Gastrocnemius medialis (tissue), 4 donors: ENCODE results near the gene PPRC1. TPM values are rescaled to one million over a fixed set of nuclear protein-coding genes. Genes with fewer than 3 reads are reported as not detected.

ENCODE experiments used
- ATAC-seq, 2 donors: fragments of 150-250 bp; one replicate each; pipeline ENCODE4 v1.9.1; 2016
- DNase-seq, 2 donors: peaks; one replicate each; pipeline ENCODE4 v3.0.0-alpha.2; 2019
- H3K27ac ChIP-seq, 4 donors: fragments of 200-600 bp; sonication (generic); 1 replicate in 1 of 4; 2 replicates in 3 of 4; pipeline ENCODE4 v1.5.1; 2016 to 2018; ENCODE audit warnings: mild to moderate bottlenecking in 2 of 4, moderate library complexity in 1 of 4
- H3K27me3 ChIP-seq, 3 donors: fragments of 200-600 bp; sonication (generic) in 2 of 3; 1 replicate in 1 of 3; 2 replicates in 2 of 3; pipeline versions ENCODE4 v1.5.1 to v1.6.0; 2016 to 2019; ENCODE audit warnings: mild to moderate bottlenecking in 1 of 3, moderate library complexity in 1 of 3
- H3K36me3 ChIP-seq, 2 donors: fragments of 200-600 bp; sonication (generic) in 1 of 2; one replicate each; pipeline ENCODE4 v1.5.1; 2017 to 2018
- H3K4me1 ChIP-seq, 2 donors: fragments of 200-600 bp; sonication (generic) in 1 of 2; one replicate each; pipeline ENCODE4 v1.5.1; 2016 to 2017; ENCODE audit warnings: mild to moderate bottlenecking in 2 of 2
- H3K4me3 ChIP-seq, 4 donors: fragments of 200-600 bp; sonication (generic) in 3 of 4; 1 replicate in 1 of 4; 2 replicates in 3 of 4; pipeline ENCODE4 v1.5.1; 2016 to 2019; ENCODE audit warnings: mild to moderate bottlenecking in 2 of 4
- H3K9me3 ChIP-seq, 3 donors: fragments of 200-600 bp; sonication (generic) in 2 of 3; 1 replicate in 1 of 3; 2 replicates in 2 of 3; pipeline ENCODE4 v1.5.1; 2016 to 2019
- POLR2A ChIP-seq, 2 donors: fragments of 450-650 bp; IDR thresholded peaks; one replicate each; pipeline ENCODE4 v1.6.1; 2017; ENCODE audit warnings: antibody characterized with exemption in 2 of 2, mild to moderate bottlenecking in 2 of 2, moderate library complexity in 2 of 2
- in situ Hi-C, 4 donors: fragments of 200-750 bp; cut with MboI; loops; one replicate each; pipeline versions ENCODE4 v1.15.0 to v1.8.0; 2017; ENCODE audit warnings: low sequenced_read_pairs in 4 of 4
- intact Hi-C: fragments of 100-400 bp; cut with DNase I; formaldehyde crosslinking; loops from one replicate; pipeline ENCODE4 v1.15.1; 2023; ENCODE audit warnings: low total_unique reads
- total RNA-seq, 4 donors: library from RNA; depleted of rRNA; stranded (reverse); fragments of >200 nt; gene quantifications; one replicate each; pipeline versions ENCODE4 v1.1.0 to v1.2.3, GENCODE V29; 2016
- TF ChIP-seq, protein P1 (sequence below), 5 experiments: fragments of 450-650 bp in 3 of 5; fragments of 200-600 bp in 2 of 5; sonication (generic) in 2 of 5; IDR thresholded peaks in 4 of 5; conservative IDR thresholded peaks in 1 of 5; 1 replicate in 4 of 5; 2 replicates in 1 of 5; pipeline ENCODE4 v1.5.1; 2016 to 2019; ENCODE audit warnings: antibody characterized with exemption in 5 of 5, mild to moderate bottlenecking in 3 of 5, moderate library complexity in 3 of 5

PPRC1 gene
- total RNA-seq, 4 donors from 2014 or later, result 13.3 to 26.5 (median 17.1) TPM

DNA sequence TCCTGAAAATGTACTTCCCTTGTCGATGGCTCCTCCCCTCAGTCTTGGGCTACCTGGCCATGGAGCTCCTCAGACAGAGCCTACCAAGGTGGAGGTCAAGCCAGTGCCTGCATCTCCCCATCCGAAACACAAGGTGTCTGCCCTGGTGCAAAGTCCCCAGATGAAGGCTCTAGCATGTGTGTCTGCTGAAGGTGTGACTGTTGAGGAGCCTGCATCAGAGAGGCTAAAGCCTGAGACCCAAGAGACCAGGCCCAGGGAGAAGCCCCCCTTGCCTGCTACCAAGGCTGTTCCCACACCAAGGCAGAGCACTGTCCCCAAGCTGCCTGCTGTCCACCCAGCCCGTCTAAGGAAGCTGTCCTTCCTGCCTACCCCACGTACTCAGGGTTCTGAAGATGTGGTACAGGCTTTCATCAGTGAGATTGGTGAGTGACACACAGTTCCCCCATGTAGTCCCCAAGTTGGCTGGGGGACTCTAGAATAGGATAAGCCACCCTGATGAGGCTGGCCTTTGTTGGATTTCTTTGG lies 8.8 kb downstream of the PPRC1 start:
- DNase-seq (no peak), ATAC-seq (no peak)
- Histone ChIP-seq H3K36me3 (peaks cover 0 to 84% of the 10 kb centered on the region in 2 donors), H3K27ac (no peak overlapping the region), H3K4me1 (peaks cover 0 to under 1% of the 10 kb centered on the region in 2 donors), H3K9me3 (no peaks in the 10 kb centered on the region), H3K4me3 (no peak overlapping the region), H3K27me3 (no peaks in the 10 kb centered on the region)
- intact Hi-C loops (no loop called here), in situ Hi-C loops (no loop called here)
- TF ChIP-seq POLR2A (IDR thresholded peaks at IDR 0.05), result no peak
- TF ChIP-seq, protein P1, sequence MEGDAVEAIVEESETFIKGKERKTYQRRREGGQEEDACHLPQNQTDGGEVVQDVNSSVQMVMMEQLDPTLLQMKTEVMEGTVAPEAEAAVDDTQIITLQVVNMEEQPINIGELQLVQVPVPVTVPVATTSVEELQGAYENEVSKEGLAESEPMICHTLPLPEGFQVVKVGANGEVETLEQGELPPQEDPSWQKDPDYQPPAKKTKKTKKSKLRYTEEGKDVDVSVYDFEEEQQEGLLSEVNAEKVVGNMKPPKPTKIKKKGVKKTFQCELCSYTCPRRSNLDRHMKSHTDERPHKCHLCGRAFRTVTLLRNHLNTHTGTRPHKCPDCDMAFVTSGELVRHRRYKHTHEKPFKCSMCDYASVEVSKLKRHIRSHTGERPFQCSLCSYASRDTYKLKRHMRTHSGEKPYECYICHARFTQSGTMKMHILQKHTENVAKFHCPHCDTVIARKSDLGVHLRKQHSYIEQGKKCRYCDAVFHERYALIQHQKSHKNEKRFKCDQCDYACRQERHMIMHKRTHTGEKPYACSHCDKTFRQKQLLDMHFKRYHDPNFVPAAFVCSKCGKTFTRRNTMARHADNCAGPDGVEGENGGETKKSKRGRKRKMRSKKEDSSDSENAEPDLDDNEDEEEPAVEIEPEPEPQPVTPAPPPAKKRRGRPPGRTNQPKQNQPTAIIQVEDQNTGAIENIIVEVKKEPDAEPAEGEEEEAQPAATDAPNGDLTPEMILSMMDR (IDR thresholded peaks at IDR 0.05 in 4 of 5, conservative IDR thresholded peaks at IDR 0.05 in 1 of 5), result no peak

GRCh38 chr10:102146971-102147428 lies 14.2 kb downstream of the PPRC1 start:
- H3K4me1 ChIP-seq, result peaks cover 3% of the 10 kb centered on the region in 2 donors
- no peaks in the 10 kb centered on the region for H3K9me3 ChIP-seq
- in situ Hi-C loops, result no loop called here
- no peaks in the 10 kb centered on the region for H3K27me3 ChIP-seq
- TF ChIP-seq, protein P1 (IDR thresholded peaks at IDR 0.05 in 4 of 5, conservative IDR thresholded peaks at IDR 0.05 in 1 of 5), result no peak
- TF ChIP-seq POLR2A (IDR thresholded peaks at IDR 0.05), result no peak
- no peak for DNase-seq
- no peak overlapping the region for H3K27ac ChIP-seq
- no peak for ATAC-seq
- H3K36me3 ChIP-seq, result peaks cover 0 to 71% of the 10 kb centered on the region in 2 donors
- intact Hi-C loops, result no loop called here
- no peak overlapping the region for H3K4me3 ChIP-seq

- DNase-seq (no peak), ATAC-seq (no peak)
- TF ChIP-seq, protein P1 (IDR thresholded peaks at IDR 0.05 in 4 of 5, conservative IDR thresholded peaks at IDR 0.05 in 1 of 5), result no peak
- no peak for TF ChIP-seq POLR2A (IDR thresholded peaks at IDR 0.05)
- H3K9me3 ChIP-seq, result no peaks in the 10 kb centered on the region
- peaks cover 0 to 68% of the 10 kb centered on the region in 2 donors for H3K36me3 ChIP-seq
- in situ Hi-C loops, result no loop called here
- H3K4me3 ChIP-seq, result no peak overlapping the region
- peaks cover 3% of the 10 kb centered on the region in 2 donors for H3K4me1 ChIP-seq
- intact Hi-C loops, result no loop called here
- H3K27me3 ChIP-seq, result no peaks in the 10 kb centered on the region
- no peak overlapping the region for H3K27ac ChIP-seq
Measured at GRCh38 chr10:102147561-102147960, 14.7 kb downstream of the PPRC1 start.

DNA sequence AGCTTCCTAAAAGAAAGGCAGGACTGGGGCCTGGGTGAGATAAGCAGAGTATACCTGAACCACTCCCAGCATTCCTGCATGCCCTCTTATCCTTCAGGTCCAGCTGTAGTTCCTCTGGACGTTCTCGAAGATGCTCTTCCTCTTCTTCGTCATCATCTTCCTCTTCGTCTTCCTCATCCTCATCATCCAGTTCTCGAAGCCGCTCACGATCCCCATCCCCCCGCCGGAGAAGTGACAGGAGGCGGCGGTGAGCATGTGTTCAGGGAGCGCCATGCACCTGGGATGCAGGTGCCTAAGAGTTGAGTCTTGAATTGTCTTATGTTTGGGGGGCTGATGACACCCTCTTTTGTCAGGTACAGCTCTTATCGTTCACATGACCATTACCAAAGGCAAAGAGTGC lies 15.4 kb downstream of the PPRC1 start:
- ATAC-seq (no peak), DNase-seq (no peak)
- intact Hi-C loops, result no loop called here
- H3K27ac ChIP-seq, result no peak overlapping the region
- no peaks in the 10 kb centered on the region for H3K27me3 ChIP-seq
- no peak overlapping the region for H3K4me3 ChIP-seq
- TF ChIP-seq, protein P1 (IDR thresholded peaks at IDR 0.05 in 4 of 5, conservative IDR thresholded peaks at IDR 0.05 in 1 of 5), result no peak
- TF ChIP-seq POLR2A (IDR thresholded peaks at IDR 0.05), result no peak
- no peaks in the 10 kb centered on the region for H3K9me3 ChIP-seq
- H3K36me3 ChIP-seq, result peaks cover 0 to 61% of the 10 kb centered on the region in 2 donors
- in situ Hi-C loops, result no loop called here
- H3K4me1 ChIP-seq, result peaks cover 8% of the 10 kb centered on the region in 2 donors
